Smooth muscle cell of the umbilical artery (primary cell): ENCODE data around the gene KLF18. TPM values are rescaled to one million over a fixed set of nuclear protein-coding genes. Genes with fewer than 3 reads are reported as not detected.

Experiments
- total RNA-seq: library from RNA; depleted of rRNA; stranded (reverse); fragments of >200 nt; gene quantifications from 2 replicates; pipeline ENCODE4 v1.2.3, GENCODE V29; 2014

The KLF18 gene
- not detected in 2 replicates for total RNA-seq

GRCh38 chr1:44141531-44141930, at the start of gene KLF18:
KLF18 (minus strand) TSS chr1:44141631; CDS start chr1:44141631, 0 bp downstream.

GRCh38 chr1:44118682-44119081, 22.7 kb downstream of the KLF18 start, which contains the start of gene KLF17:
KLF17 (plus strand) TSS chr1:44118821; CDS start chr1:44118908, 87 bp downstream.

Other genes starting within 250 kb of the KLF18 start
- gene ARTN, start 207.8 kb downstream of the KLF18 start, total RNA-seq: 0.30 TPM in 1 of 2 replicates, not detected in the other
- gene IPO13, start 194.7 kb downstream of the KLF18 start, total RNA-seq: 19.0 and 27.9 TPM in 2 replicates
- 13.4 and 19.6 TPM in 2 replicates for gene DPH2, start 171.6 kb downstream of the KLF18 start, total RNA-seq
- 74.9 and 154 TPM in 2 replicates for gene ATP6V0B, start 166.7 kb downstream of the KLF18 start, total RNA-seq
- gene B4GALT2, start 162.4 kb downstream of the KLF18 start, total RNA-seq: 78.9 and 84.0 TPM in 2 replicates
- gene CCDC24, start 150.0 kb downstream of the KLF18 start, total RNA-seq: 3.3 and 4.8 TPM in 2 replicates
- gene SLC6A9, start 110.2 kb downstream of the KLF18 start, total RNA-seq: 7.7 and 11.0 TPM in 2 replicates
- 0.05 TPM in 1 of 2 replicates, not detected in the other for gene KLF17, start 22.8 kb downstream of the KLF18 start, total RNA-seq
- gene DMAP1, start 71.8 kb upstream of the KLF18 start, total RNA-seq: 11.3 and 18.1 TPM in 2 replicates
- gene ERI3, start 213.6 kb upstream of the KLF18 start, total RNA-seq: 41.1 and 43.1 TPM in 2 replicates